GM12878 (cell line): ENCODE results near the gene PRKAG2. TPM values are rescaled to one million over a fixed set of nuclear protein-coding genes. Genes with fewer than 3 reads are reported as not detected.

Experiments
- ATAC-seq: fragments of 200-7000 bp; cut with Tn5 transposase; 3 replicates; pipeline ENCODE4 v1.9.1; 2020; ENCODE audit warnings: mild to moderate bottlenecking, moderate library complexity
- BruUV-seq: library from RNA; stranded (reverse); fragments of 400-500 nt; replicated peaks from 2 replicates; lab custom pipeline; 2021; lab: Mats Ljungman, UMichigan
- CTCF ChIA-PET: fragments of 300-600 bp; sonication (Branson Sonifier 250); formaldehyde crosslinking; extraction: SDS; loops from one replicate; lab custom pipeline; 2021; ENCODE audit warnings: inconsistent platforms; lab: Yijun Ruan, JAX
- POLR2A ChIA-PET: fragments of 350-600 bp; formaldehyde crosslinking; extraction: SDS; loops from one replicate; lab custom pipeline; 2021; ENCODE audit warnings: inconsistent platforms; lab: Charles Lee
- RAD21 ChIA-PET: fragments of 300-600 bp; sonication (Branson Sonifier 250); formaldehyde crosslinking; loops from one replicate; lab custom pipeline; 2023; ENCODE audit warnings: antibody characterized with exemption; ENCODE audit not compliant: unreplicated experiment; lab: Charles Lee
- SMC1A ChIA-PET: fragments of 300-600 bp; sonication (Branson Sonifier 250); formaldehyde crosslinking; loops from one replicate; lab custom pipeline; 2023; ENCODE audit not compliant: unreplicated experiment, uncharacterized antibody; lab: Charles Lee
- DNase-seq: peaks from one replicate; pipeline ENCODE4 v3.0.0-alpha.2; 2011; ENCODE audit warnings: low read depth, low spot score
- FAIRE-seq: peaks from 3 replicates; lab custom pipeline; 2011; peaks lifted over from hg19 to GRCh38; lab: Jason Lieb, UNC
- H2AFZ ChIP-seq: 2 replicates; pipeline ENCODE4 v1.6.0; 2011; ENCODE audit warnings: low read depth, low read length, control low read depth; ENCODE audit not compliant: control insufficient read depth
- H3K27ac ChIP-seq: 2 replicates; pipeline ENCODE4 v1.5.1; 2011; ENCODE audit warnings: control low read depth; ENCODE audit not compliant: control insufficient read depth, insufficient read depth
- H3K27me3 ChIP-seq, 2 experiments: replicated peaks in 1 of 2; 2 replicates each; pipeline versions ENCODE4 v1.6.0 to v1.6.1; 2011; ENCODE audit warnings: low read length in 1 of 2; ENCODE audit not compliant: control insufficient read depth in 2 of 2, insufficient read depth in 2 of 2
- H3K36me3 ChIP-seq, 2 experiments: 2 replicates each; pipeline ENCODE4 v1.5.1; 2011; ENCODE audit warnings: low read length in 1 of 2; ENCODE audit not compliant: control insufficient read depth in 2 of 2, insufficient read depth in 2 of 2
- H3K4me1 ChIP-seq: 2 replicates; pipeline ENCODE4 v1.6.1; 2011; ENCODE audit warnings: mild to moderate bottlenecking, low read length, moderate library complexity, mixed read lengths; ENCODE audit not compliant: control insufficient read depth, insufficient read depth
- H3K4me2 ChIP-seq: 2 replicates; pipeline ENCODE4 v1.6.0; 2011; ENCODE audit warnings: control low read depth; ENCODE audit not compliant: control insufficient read depth, insufficient read depth
- H3K4me3 ChIP-seq: fragments of 200-600 bp; sonication (generic); 2 replicates; pipeline ENCODE4 v1.5.1; 2016
- H3K79me2 ChIP-seq: 2 replicates; pipeline ENCODE4 v1.6.0; 2011; ENCODE audit warnings: low read length; ENCODE audit not compliant: control insufficient read depth, insufficient read depth
- H3K9ac ChIP-seq: 2 replicates; pipeline ENCODE4 v1.8.0; 2011; ENCODE audit warnings: low read length, control low read depth, mixed read lengths; ENCODE audit not compliant: control insufficient read depth, insufficient read depth
- H3K9me3 ChIP-seq: replicated peaks from 3 replicates; pipeline ENCODE4 v1.5.1; 2011; ENCODE audit warnings: mild to moderate bottlenecking, low read length; ENCODE audit not compliant: control insufficient read depth, insufficient read depth
- H4K20me1 ChIP-seq: 2 replicates; pipeline ENCODE4 v1.6.0; 2011; ENCODE audit not compliant: control insufficient read depth, insufficient read depth
- BCL3 ChIP-seq: IDR thresholded peaks from 2 replicates; pipeline ENCODE4 v1.6.1; 2011; ENCODE audit warnings: borderline replicate concordance, low read depth, mild to moderate bottlenecking, moderate library complexity, low read length; ENCODE audit not compliant: insufficient read depth, poor library complexity, severe bottlenecking
- E2F8 ChIP-seq: fragments of 450-650 bp; IDR thresholded peaks from 2 replicates; pipeline ENCODE4 v1.6.1; 2018; ENCODE audit warnings: mild to moderate bottlenecking, low read depth, moderate library complexity; ENCODE audit not compliant: partially characterized antibody
- GABPA ChIP-seq: IDR thresholded peaks from 2 replicates; pipeline ENCODE4 v1.6.1; 2014; ENCODE audit warnings: antibody characterized with exemption, low read depth, mild to moderate bottlenecking, inconsistent platforms
- IKZF1 ChIP-seq: fragments of 450-650 bp; conservative IDR thresholded peaks from 2 replicates; pipeline ENCODE4 v1.6.1; 2017; ENCODE audit warnings: antibody characterized with exemption, mild to moderate bottlenecking
- IRF3 ChIP-seq: fragments of 450-650 bp; IDR thresholded peaks from 2 replicates; pipeline ENCODE4 v1.6.1; 2014; ENCODE audit warnings: mild to moderate bottlenecking
- KAT2A ChIP-seq: conservative IDR thresholded peaks from 2 replicates; pipeline ENCODE4 v1.6.1; 2011; ENCODE audit warnings: low read depth, low read length; ENCODE audit not compliant: control insufficient read depth
- LARP7 ChIP-seq: fragments of 450-650 bp; IDR thresholded peaks from 2 replicates; pipeline ENCODE4 v1.6.1; 2017; ENCODE audit warnings: mild to moderate bottlenecking
- MTA2 ChIP-seq: fragments of 450-650 bp; IDR thresholded peaks from 2 replicates; pipeline ENCODE4 v1.6.1; 2016; ENCODE audit warnings: low read depth, mild to moderate bottlenecking, moderate library complexity
- MYC ChIP-seq: IDR thresholded peaks from 2 replicates; pipeline ENCODE4 v1.6.1; 2011; ENCODE audit warnings: mild to moderate bottlenecking, low read length, moderate library complexity, inconsistent platforms; ENCODE audit not compliant: insufficient read depth, insufficient replicate concordance, insufficient read length, severe bottlenecking
- NFIC ChIP-seq: IDR thresholded peaks from 2 replicates; pipeline ENCODE4 v1.6.1; 2012; ENCODE audit warnings: low read depth, mild to moderate bottlenecking, inconsistent platforms, low read length, moderate library complexity
- PAX8 ChIP-seq: fragments of 450-650 bp; IDR thresholded peaks from 2 replicates; pipeline ENCODE4 v1.6.1; 2017; ENCODE audit warnings: mild to moderate bottlenecking, moderate library complexity
- SKIL ChIP-seq: fragments of 450-650 bp; IDR thresholded peaks from 2 replicates; pipeline ENCODE4 v1.6.1; 2017; ENCODE audit warnings: mild to moderate bottlenecking, low read depth, inconsistent platforms; ENCODE audit not compliant: poor library complexity, severe bottlenecking
- SUPT20H ChIP-seq: IDR thresholded peaks from 2 replicates; pipeline ENCODE4 v1.6.1; 2011; ENCODE audit warnings: low read depth, mild to moderate bottlenecking, low read length, moderate library complexity, borderline replicate concordance; ENCODE audit not compliant: control insufficient read depth
- ZNF207 ChIP-seq: fragments of 450-650 bp; IDR thresholded peaks from 2 replicates; pipeline ENCODE4 v1.6.1; 2014; ENCODE audit warnings: antibody characterized with exemption, mild to moderate bottlenecking, borderline replicate concordance
- WGBS: methylation state at CpG from one replicate; pipeline ENCODE4 v1.1.6; 2016; ENCODE audit warnings: low lambda C conversion rate; ENCODE audit not compliant: insufficient replicate concordance, insufficient coverage; ENCODE audit errors: missing lambda C conversion rate; 5-methylcytosine and 5-hydroxymethylcytosine counted together
- in situ Hi-C: fragments of 300-500 bp; cut with MboI; formaldehyde crosslinking; loops from 9 replicates; pipeline ENCODE4 v1.14.3; 2018; ENCODE audit warnings: mixed read lengths
- intact Hi-C: fragments of 100-400 bp; cut with micrococcal nuclease; formaldehyde crosslinking; loops from one replicate; pipeline ENCODE4 v1.14.2; 2022; ENCODE audit not compliant: unreplicated experiment
- polyA plus RNA-seq, 11 experiments: library from polyadenylated mRNA; depleted of rRNA in 4 of 11; unstranded in 6 of 11; stranded (reverse) in 5 of 11; fragments of >200 nt; fragmentation: Nextera tagmentation in 4 of 11; fragmentation: Illumina TruSeq in 1 of 11; extraction: Ambion mirVana in 4 of 11; extraction: Trizol in 1 of 11; gene quantifications; 1 replicate in 1 of 11; 2 replicates in 10 of 11; pipeline versions ENCODE4 v1.2.1 to v1.2.3, GENCODE V29; 2011 to 2016; ENCODE audit warnings: inconsistent platforms in 2 of 11, missing spikeins in 2 of 11, low read depth in 1 of 11
- total RNA-seq, 4 experiments: library from RNA; depleted of rRNA in 3 of 4; stranded (reverse); fragments of >200 nt in 3 of 4; fragmentation: Illumina TruSeq in 1 of 4; extraction: Trizol in 1 of 4; gene quantifications; 2 replicates each; pipeline versions ENCODE4 v1.2.1 to v1.2.3, GENCODE V29; 2013 to 2021

PRKAG2 gene
- total and polyA plus RNA-seq, 10 of the 15 experiments (the other 5 are each of a cell fraction or from before 2014, with no cell fraction given): 3.4 to 8.9 (median 6.8) TPM

- TF ChIP-seq IKZF1: no peak
- no peak for TF ChIP-seq SUPT20H
- TF ChIP-seq, all 136 proteins: peak for 0
Measured at GRCh38 chr7:151869109-151869428, 7.8 kb downstream of the PRKAG2 start (continued).

- intact Hi-C loops (no loop called here), in situ Hi-C loops (no loop called here)
- Histone ChIP-seq H4K20me1 (no peaks in the 10 kb centered on the region), H3K36me3 (no peaks in the 10 kb centered on the region), H3K9me3 (no peaks in the 10 kb centered on the region), H3K4me3 (no peak overlapping the region), H2AFZ (no peak overlapping the region), H3K9ac (no peak overlapping the region), H3K27ac (no peak overlapping the region), H3K4me2 (no peak overlapping the region), H3K27me3 (no peaks in the 10 kb centered on the region), H3K79me2 (no peaks in the 10 kb centered on the region), H3K4me1 (no peaks in the 10 kb centered on the region)
- SMC1A ChIA-PET: no interaction called here
- FAIRE-seq (no peak), ATAC-seq (no peak), DNase-seq (no peak)
- POLR2A ChIA-PET: no interaction called here
- CTCF ChIA-PET: no interaction called here
- RAD21 ChIA-PET: no interaction called here
- WGBS: 86% methylated on average over 23 of the region's 23 CpGs
- BruUV-seq: no TSS peak
- TF ChIP-seq E2F8: no peak
- no peak for TF ChIP-seq MYC
- no peak for TF ChIP-seq KAT2A
- no peak for TF ChIP-seq IRF3
- no peak for TF ChIP-seq MTA2
- TF ChIP-seq LARP7: no peak
- no peak for TF ChIP-seq BCL3
- no peak for TF ChIP-seq GABPA
- no peak for TF ChIP-seq ZNF207
- TF ChIP-seq SKIL: no peak
- no peak for TF ChIP-seq PAX8
- TF ChIP-seq NFIC: no peak
Measured at GRCh38 chr7:151868396-151869108, 8.4 kb downstream of the PRKAG2 start.
